Fibroblast of lung (primary cell): ENCODE results near the gene CDC25C.

Experiments
- EZH2 ChIP-seq: IDR thresholded peaks from 2 replicates; pipeline ENCODE4 v1.5.1; 2012; ENCODE audit warnings: low read length, control low read depth, mild to moderate bottlenecking; ENCODE audit errors: missing control alignments
- TF ChIP-seq, protein P1 (sequence below), 2 donors: IDR thresholded peaks in 1 of 2; conservative IDR thresholded peaks in 1 of 2; 1 replicate in 1 of 2; 2 replicates in 1 of 2; pipeline ENCODE4 v1.5.1; 2011 to 2012; ENCODE audit warnings: low read length in 2 of 2, control low read depth in 1 of 2, inconsistent platforms in 1 of 2, low read depth in 1 of 2, mild to moderate bottlenecking in 1 of 2

DNA sequence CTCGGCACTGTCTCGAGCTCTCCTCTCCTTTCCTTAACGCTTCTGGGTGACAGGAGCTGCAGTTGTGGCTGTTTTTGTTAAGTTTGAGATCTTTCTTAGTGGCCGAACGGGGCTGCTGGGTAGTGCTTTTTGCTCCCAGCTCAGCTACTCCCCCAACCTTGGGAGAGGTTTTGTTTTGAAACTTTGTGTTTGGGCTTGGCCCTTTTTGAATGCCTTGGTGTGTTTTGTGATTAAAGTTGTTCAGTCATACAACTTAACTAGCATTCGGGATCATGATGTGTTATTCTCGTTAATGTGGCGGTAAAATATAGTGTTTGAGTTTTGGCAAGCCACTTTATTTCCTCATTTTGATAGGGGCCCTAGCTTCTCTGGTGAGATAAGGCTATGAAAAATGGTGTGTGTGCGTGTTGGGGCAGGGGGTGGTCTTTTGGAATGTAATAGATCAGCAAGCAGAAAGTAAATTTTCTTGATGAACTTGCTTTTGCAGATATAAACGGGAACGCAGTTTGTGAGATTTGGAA lies 22.0 kb upstream of the CDC25C start:
- TF ChIP-seq, protein P1, sequence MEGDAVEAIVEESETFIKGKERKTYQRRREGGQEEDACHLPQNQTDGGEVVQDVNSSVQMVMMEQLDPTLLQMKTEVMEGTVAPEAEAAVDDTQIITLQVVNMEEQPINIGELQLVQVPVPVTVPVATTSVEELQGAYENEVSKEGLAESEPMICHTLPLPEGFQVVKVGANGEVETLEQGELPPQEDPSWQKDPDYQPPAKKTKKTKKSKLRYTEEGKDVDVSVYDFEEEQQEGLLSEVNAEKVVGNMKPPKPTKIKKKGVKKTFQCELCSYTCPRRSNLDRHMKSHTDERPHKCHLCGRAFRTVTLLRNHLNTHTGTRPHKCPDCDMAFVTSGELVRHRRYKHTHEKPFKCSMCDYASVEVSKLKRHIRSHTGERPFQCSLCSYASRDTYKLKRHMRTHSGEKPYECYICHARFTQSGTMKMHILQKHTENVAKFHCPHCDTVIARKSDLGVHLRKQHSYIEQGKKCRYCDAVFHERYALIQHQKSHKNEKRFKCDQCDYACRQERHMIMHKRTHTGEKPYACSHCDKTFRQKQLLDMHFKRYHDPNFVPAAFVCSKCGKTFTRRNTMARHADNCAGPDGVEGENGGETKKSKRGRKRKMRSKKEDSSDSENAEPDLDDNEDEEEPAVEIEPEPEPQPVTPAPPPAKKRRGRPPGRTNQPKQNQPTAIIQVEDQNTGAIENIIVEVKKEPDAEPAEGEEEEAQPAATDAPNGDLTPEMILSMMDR (conservative IDR thresholded peaks at IDR 0.05 in 1 of 2, IDR thresholded peaks at IDR 0.05 in 1 of 2; ENCODE audit: low read depth in 1 of 2, low read length in 2 of 2): no peak
- no peak for TF ChIP-seq EZH2
